ENCODE measurements around the gene FBXL12.
A peak's percentile ranks its signal among the peaks of the same experiment; 100 is the strongest.
"Not testable (repeated sequence)": the region's sequence is repeated elsewhere in the genome, so short reads cannot be mapped to it uniquely, and the experiment has no call there.

Gene FBXL12

DNA sequence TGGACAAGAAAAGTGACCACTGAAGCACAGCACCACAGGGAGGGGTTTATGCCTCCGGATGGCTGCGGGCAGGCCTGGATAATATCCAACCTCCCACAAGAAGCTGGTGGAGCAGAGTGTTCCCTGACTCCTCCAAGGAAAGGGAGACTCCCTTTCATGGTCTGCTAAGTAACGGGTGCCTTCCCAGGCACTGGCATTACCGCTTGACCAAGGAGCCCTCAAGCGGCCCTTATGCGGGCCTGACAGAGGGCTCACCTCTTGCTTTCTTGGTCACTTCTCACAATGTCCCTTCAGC is 27.9 kb downstream of the FBXL12 start:
- DNase-seq = not testable (repeated sequence)

GRCh38 chr19:9789579-9789978 is 29.3 kb downstream of the FBXL12 start:
- DNase-seq = not testable (repeated sequence)

DNA sequence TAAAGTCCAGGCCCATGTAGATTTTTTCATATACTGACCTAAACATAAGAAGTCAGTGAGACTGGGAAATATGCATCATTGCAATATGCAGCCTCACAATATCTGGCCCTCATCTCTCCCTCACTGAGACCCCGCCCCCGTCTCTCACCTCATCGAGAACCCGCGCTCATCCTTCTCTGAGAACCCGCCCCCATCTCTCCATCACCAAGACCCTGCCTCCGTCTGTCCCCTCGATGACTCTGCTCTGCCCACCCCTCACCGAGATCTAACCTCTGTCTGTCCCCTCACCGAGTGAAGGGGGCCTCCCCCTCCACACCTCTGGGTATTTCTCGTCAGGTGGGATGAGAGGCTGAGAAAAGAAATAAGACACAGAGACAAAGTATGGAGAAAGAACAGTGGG is 29.8 kb downstream of the FBXL12 start:
- DNase-seq = no peak

- DNase-seq = not testable (repeated sequence)
These were observed 30.3 kb downstream of the FBXL12 start for GRCh38 chr19:9788604-9789003.

GRCh38 chr19:9786819-9787218 is 32.1 kb downstream of the FBXL12 start:
- DNase-seq = no peak

GRCh38 chr19:9786342-9786741 is 32.5 kb downstream of the FBXL12 start:
- DNase-seq = no peak

GRCh38 chr19:9785367-9786331 is 33.2 kb downstream of the FBXL12 start:
- peak; percentile 98 for DNase-seq

- DNase-seq = not testable (repeated sequence)
These were observed 34.7 kb downstream of the FBXL12 start for GRCh38 chr19:9784163-9784496.

GRCh38 chr19:9782338-9782737 is 36.5 kb downstream of the FBXL12 start:
- DNase-seq = no peak

DNA sequence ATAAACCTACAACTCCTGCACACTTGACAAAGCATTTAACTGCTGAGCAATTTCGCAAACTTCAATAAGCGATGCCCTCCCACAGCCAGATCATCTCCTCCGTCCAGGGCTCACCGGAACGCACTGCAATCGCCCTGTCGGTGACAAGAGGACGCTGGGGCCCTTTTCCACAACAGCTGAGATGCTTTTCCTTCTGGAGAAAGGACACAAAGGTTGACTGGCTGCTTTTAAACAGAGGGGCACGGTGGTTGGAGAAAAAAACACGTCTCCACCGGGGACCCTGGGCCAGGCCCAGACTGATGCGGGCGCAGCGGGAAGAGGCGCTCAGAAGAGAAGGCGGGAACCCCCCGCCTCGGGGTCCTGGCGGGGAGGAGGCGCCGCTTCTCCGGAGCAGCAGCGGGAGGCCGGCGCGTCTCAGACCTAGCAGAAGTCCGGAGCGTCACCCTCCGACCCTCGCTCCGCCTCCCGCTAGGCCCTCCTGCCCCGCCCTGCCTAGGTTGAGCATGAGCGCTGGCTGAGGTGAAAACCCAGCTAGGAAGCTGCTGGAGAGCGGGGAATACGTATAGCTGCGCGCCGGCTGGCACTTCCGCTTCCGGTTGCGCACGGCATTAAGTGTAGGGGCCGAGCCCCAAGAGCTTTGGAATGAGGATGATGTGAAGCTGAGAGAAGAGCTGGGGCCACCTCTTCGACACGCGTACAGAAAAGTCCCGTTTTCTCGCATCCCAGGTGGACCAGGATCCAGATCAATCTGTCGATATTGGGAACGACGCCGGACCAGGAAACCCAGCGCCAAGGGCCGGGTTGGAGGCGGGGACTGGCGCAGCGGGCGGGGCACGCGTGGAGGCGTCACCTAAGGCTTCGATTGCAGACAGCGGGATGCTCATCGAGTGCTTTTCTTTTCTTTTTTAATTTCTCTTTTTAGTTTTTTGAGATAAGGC is 50.4 kb downstream of the FBXL12 start, which contains the start of gene ZNF846:
Gene ZNF846 (minus strand): TSS at position 564 of the 938 bp plus-strand sequence. CDS start 3,788 bp downstream, outside the sequence.
- peak; percentile 90 for DNase-seq

Measured in stimulated activated CD4-positive, alpha-beta T cell treated with anti-CD3 and anti-CD28 coated beads, Interleukin-12 subunit alpha, Interleukin-12 subunit beta, amount 100 ng/mL, for 4 hours (primary cell).